Neuronal stem cell (in vitro differentiated cells): ENCODE results near the gene UROS.

Experiments
- DNase-seq: peaks from one replicate; pipeline ENCODE4 v3.0.0-alpha.2; 2013; ENCODE audit warnings: low spot score
- H2AFZ ChIP-seq: one replicate; pipeline ENCODE4 v1.6.1; 2013; ENCODE audit warnings: mild to moderate bottlenecking, low read length, inconsistent platforms
- H2AK5ac ChIP-seq: 2 replicates; pipeline ENCODE4 v1.6.1; 2013; ENCODE audit warnings: low read depth, mild to moderate bottlenecking, inconsistent platforms, low read length, moderate library complexity, mixed read lengths
- H2BK120ac ChIP-seq: 2 replicates; pipeline ENCODE4 v1.6.1; 2013; ENCODE audit warnings: low read depth, mild to moderate bottlenecking, inconsistent platforms, low read length, moderate library complexity, mixed read lengths
- H2BK12ac ChIP-seq: one replicate; pipeline ENCODE4 v1.6.1; 2013; ENCODE audit warnings: low read length, inconsistent platforms
- H2BK15ac ChIP-seq: 2 replicates; pipeline ENCODE4 v1.6.1; 2013; ENCODE audit warnings: mild to moderate bottlenecking, low read length, inconsistent platforms, mixed read lengths
- H2BK5ac ChIP-seq: one replicate; pipeline ENCODE4 v1.6.1; 2013; ENCODE audit warnings: inconsistent platforms, mild to moderate bottlenecking, low read length, moderate library complexity
- H3K14ac ChIP-seq: one replicate; pipeline ENCODE4 v1.6.1; 2013; ENCODE audit warnings: low read length, inconsistent platforms
- H3K18ac ChIP-seq: 2 replicates; pipeline ENCODE4 v1.6.1; 2013; ENCODE audit warnings: low read length, inconsistent platforms
- H3K23ac ChIP-seq: 2 replicates; pipeline ENCODE4 v1.6.1; 2013; ENCODE audit warnings: low read depth, mild to moderate bottlenecking, mixed read lengths, low read length, inconsistent platforms; ENCODE audit not compliant: poor library complexity
- H3K27ac ChIP-seq: replicated peaks from 3 replicates; pipeline ENCODE4 v1.5.1; 2013; ENCODE audit warnings: low read length, inconsistent platforms
- H3K27me3 ChIP-seq, 3 experiments: 2 replicates each; pipeline ENCODE4 v1.6.1; 2013; ENCODE audit warnings: low read length in 3 of 3, mild to moderate bottlenecking in 2 of 3, inconsistent platforms in 1 of 3, low read depth in 1 of 3, mixed read lengths in 1 of 3, moderate library complexity in 1 of 3; ENCODE audit not compliant: control insufficient read depth in 3 of 3, insufficient read depth in 3 of 3
- H3K36me3 ChIP-seq, 2 donors: replicated peaks in 1 of 2; 2 replicates each; pipeline ENCODE4 v1.6.1; 2013; ENCODE audit warnings: low read length in 2 of 2; ENCODE audit not compliant: control insufficient read depth in 2 of 2, insufficient read depth in 2 of 2
- H3K4ac ChIP-seq: 2 replicates; pipeline ENCODE4 v1.6.1; 2013; ENCODE audit warnings: inconsistent platforms, mild to moderate bottlenecking, low read length, moderate library complexity
- H3K4me1 ChIP-seq, 2 donors: 1 replicate in 1 of 2; 2 replicates in 1 of 2; pipeline ENCODE4 v1.6.1; 2013; ENCODE audit warnings: low read length in 2 of 2, low read depth in 1 of 2; ENCODE audit not compliant: control insufficient read depth in 2 of 2, insufficient read depth in 1 of 2
- H3K4me2 ChIP-seq: one replicate; pipeline ENCODE4 v1.6.1; 2013; ENCODE audit warnings: mild to moderate bottlenecking, low read length, inconsistent platforms; ENCODE audit not compliant: insufficient read depth, poor library complexity, severe bottlenecking
- H3K4me3 ChIP-seq, 2 donors: 2 replicates each; pipeline ENCODE4 v1.5.1; 2013; ENCODE audit warnings: low read length in 2 of 2, mild to moderate bottlenecking in 2 of 2, inconsistent platforms in 1 of 2, moderate library complexity in 1 of 2
- H3K79me1 ChIP-seq: one replicate; pipeline ENCODE4 v1.6.1; 2013; ENCODE audit warnings: low read depth, mild to moderate bottlenecking, inconsistent platforms, low read length, moderate library complexity
- H3K9ac ChIP-seq: one replicate; pipeline ENCODE4 v1.6.1; 2013; ENCODE audit warnings: mild to moderate bottlenecking, low read depth, low read length, inconsistent platforms; ENCODE audit not compliant: poor library complexity
- H3K9me3 ChIP-seq, 2 donors: replicated peaks in 1 of 2; 2 replicates each; pipeline versions ENCODE3 to v1.6.1; 2013; ENCODE audit warnings: low read length in 2 of 2, mild to moderate bottlenecking in 2 of 2, inconsistent platforms in 1 of 2, low read depth in 1 of 2, mixed read lengths in 1 of 2, moderate library complexity in 1 of 2; ENCODE audit not compliant: control insufficient read depth in 2 of 2, insufficient read depth in 1 of 2
- H4K8ac ChIP-seq: one replicate; pipeline ENCODE4 v1.6.1; 2013; ENCODE audit warnings: low read depth, mild to moderate bottlenecking, inconsistent platforms, low read length, moderate library complexity
- H4K91ac ChIP-seq: one replicate; pipeline ENCODE4 v1.6.1; 2013; ENCODE audit warnings: low read length, low read depth, mild to moderate bottlenecking, inconsistent platforms; ENCODE audit not compliant: poor library complexity
- WGBS, 2 donors: extraction: QIAGEN DNeasy Blood & Tissue Kit; methylation state at CpG; one replicate each; pipeline ENCODE4 v1.1.7; 2013; ENCODE audit warnings: missing lambda C conversion rate in 2 of 2, mixed read lengths in 1 of 2; ENCODE audit not compliant: insufficient read length in 2 of 2, insufficient replicate concordance in 1 of 2; ENCODE audit errors: extremely low coverage in 2 of 2; 5-methylcytosine and 5-hydroxymethylcytosine counted together

The UROS gene

DNA sequence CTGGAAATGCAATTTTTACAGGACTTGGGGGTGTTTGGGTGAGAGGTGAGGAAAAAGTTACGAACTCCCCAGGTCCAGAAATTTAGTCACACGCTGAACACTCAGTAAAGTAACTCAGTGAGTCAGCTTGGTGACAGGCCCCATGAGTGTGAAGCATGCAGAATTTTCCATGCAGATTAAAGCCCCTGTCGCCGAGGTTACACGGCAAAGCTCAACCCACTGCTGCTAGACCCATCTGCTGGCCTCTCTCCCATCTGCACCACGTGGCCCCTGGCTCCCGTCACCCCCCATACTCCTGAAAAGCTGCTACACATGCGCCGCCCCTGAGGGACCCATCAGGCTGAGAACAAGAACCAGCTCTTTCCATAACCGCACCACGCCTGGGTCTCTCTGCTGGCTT, 40.4 kb downstream of the UROS start:
- Histone ChIP-seq H3K4me2 (no peak overlapping the region), H3K27ac (no peak overlapping the region), H2BK120ac (no peak overlapping the region), H2BK5ac (no peak overlapping the region), H3K27me3 (no peaks in the 10 kb centered on the region), H3K9ac (no peak overlapping the region), H3K14ac (no peak overlapping the region), H3K23ac (no peak overlapping the region), H3K4me3 (no peak overlapping the region), H3K9me3 (peaks cover 0 to 3% of the 10 kb centered on the region in 2 donors), H4K8ac (no peak overlapping the region), H3K79me1 (no peaks in the 10 kb centered on the region), H2AFZ (peak overlapping the region; percentile 77), H3K18ac (peak overlapping the region; percentile 39), H4K91ac (no peak overlapping the region), H3K4me1 (peaks cover 0 to 5% of the 10 kb centered on the region in 2 donors), H2AK5ac (peak overlapping the region; percentile 10), H2BK12ac (no peak overlapping the region), H3K4ac (no peak overlapping the region), H2BK15ac (no peak overlapping the region), H3K36me3 (no peaks in the 10 kb centered on the region)
- no CpG with 5 or more reads among the region's 11 CpGs for WGBS, 2 donors
- no peak for DNase-seq

DNA sequence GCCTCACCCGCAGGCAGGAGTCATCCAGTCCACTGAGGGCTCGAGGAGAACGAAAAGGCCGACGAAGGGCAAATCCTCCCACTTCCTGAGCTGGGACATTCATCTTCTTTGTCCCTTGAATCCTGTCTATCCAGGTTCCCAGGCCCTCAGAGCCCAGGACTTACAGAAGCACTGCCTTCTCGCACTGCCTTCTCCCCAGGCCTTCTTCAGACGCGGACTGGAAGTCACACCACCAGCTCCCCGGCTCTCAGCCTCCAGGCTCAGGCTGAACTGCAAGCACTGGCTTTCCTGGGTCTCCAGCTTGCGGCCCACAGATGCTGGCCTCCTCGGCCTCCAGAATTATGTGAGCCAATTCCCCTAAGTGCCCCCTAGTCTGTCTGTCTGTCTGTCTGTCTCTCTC, 41.0 kb downstream of the UROS start:
- Histone ChIP-seq H3K79me1 (no peaks in the 10 kb centered on the region), H4K8ac (no peak overlapping the region), H3K27ac (no peak overlapping the region), H3K23ac (no peak overlapping the region), H3K9me3 (peaks cover 0 to 3% of the 10 kb centered on the region in 2 donors), H3K4me2 (no peak overlapping the region), H3K9ac (no peak overlapping the region), H2BK15ac (no peak overlapping the region), H3K18ac (no peak overlapping the region), H2BK5ac (no peak overlapping the region), H2AFZ (peak overlapping the region; percentile 77), H3K4me3 (no peak overlapping the region), H3K14ac (no peak overlapping the region), H2BK120ac (no peak overlapping the region), H3K36me3 (no peaks in the 10 kb centered on the region), H3K4me1 (peaks cover 0 to 5% of the 10 kb centered on the region in 2 donors), H2BK12ac (no peak overlapping the region), H3K27me3 (no peaks in the 10 kb centered on the region), H2AK5ac (no peak overlapping the region), H4K91ac (no peak overlapping the region), H3K4ac (no peak overlapping the region)
- no peak for DNase-seq
- no CpG with 5 or more reads among the region's 11 CpGs for WGBS, 2 donors

DNA sequence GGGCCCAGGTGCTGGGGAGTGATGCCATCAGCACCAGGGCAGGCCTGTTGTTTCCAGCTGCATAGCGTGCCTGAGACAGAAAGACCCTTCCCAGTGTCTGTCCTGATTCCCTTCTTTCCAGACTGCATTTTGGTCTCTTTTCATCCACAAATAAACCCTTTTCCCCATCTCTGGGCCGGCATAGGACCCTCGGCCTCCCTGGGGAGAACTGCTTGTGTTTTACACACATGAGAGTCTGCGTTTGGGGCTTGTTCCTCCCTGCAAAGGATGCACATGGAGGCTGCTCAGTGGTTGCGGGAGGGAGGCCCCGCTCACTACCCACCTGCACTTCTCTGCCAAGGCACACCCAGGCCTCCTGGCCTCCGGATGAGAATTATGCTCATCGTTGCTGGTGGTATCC, 41.7 kb downstream of the UROS start:
- Histone ChIP-seq H3K23ac (no peak overlapping the region), H3K4ac (no peak overlapping the region), H2AFZ (peak overlapping the region; percentile 77), H3K14ac (no peak overlapping the region), H3K18ac (no peak overlapping the region), H2BK120ac (no peak overlapping the region), H2BK15ac (no peak overlapping the region), H3K79me1 (no peaks in the 10 kb centered on the region), H3K4me1 (peaks cover 0 to 5% of the 10 kb centered on the region in 2 donors), H2BK5ac (no peak overlapping the region), H3K9me3 (peaks cover 0 to 3% of the 10 kb centered on the region in 2 donors), H2BK12ac (no peak overlapping the region), H3K27ac (no peak overlapping the region), H3K4me2 (no peak overlapping the region), H4K8ac (no peak overlapping the region), H3K9ac (no peak overlapping the region), H3K27me3 (no peaks in the 10 kb centered on the region), H2AK5ac (no peak overlapping the region), H4K91ac (no peak overlapping the region), H3K36me3 (no peaks in the 10 kb centered on the region), H3K4me3 (no peak overlapping the region)
- no CpG with 5 or more reads among the region's 8 CpGs for WGBS, 2 donors
- no peak for DNase-seq

DNA sequence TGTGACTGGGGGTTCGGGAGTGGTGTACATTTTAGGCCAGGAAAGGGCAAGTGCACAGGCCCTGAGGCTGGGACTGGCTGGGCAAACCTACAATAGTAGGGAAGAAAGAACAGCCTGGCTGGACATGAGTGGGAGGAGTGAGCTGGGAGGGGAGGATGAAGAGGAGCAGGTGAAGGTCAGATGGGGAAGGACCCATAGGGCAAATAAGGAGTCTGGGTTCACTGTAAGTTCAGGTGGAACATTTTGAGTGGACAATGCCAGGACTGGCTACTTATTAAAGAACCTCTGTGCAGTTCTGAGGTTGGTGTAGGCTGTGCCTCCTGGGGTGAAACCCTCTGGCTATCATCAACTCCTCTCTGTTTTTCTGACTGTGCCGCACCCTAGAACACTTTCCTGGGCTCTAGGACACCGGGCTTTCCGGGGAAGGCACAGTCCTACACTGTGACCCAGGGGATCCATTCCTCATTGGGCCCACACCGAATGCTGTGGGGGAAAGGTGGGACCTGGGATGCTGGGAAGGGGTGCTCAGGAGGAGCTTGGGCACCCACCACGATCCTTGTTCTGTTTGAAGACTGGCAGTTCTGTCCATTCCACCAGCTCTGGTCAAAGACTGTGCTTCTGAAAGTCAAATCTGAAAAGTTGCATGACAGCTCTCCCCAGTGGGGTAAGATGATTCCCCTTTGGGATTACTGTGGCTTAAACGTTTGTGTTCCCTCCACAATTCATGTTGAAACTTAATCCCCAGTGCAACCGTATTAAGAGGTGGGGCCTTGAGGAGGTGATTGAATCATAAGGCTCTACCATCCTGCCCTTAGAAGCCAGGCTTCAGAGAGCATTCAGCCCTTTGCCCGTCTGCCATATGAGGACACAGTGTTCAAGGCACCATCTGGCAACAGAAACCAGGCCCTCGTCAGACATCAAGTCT, 43.4 kb downstream of the UROS start:
- Histone ChIP-seq H3K79me1 (no peaks in the 10 kb centered on the region), H4K91ac (no peak overlapping the region), H4K8ac (no peak overlapping the region), H3K9me3 (peaks cover 0 to 3% of the 10 kb centered on the region in 2 donors), H2BK12ac (no peak overlapping the region), H3K18ac (no peak overlapping the region), H2BK120ac (no peak overlapping the region), H2BK15ac (no peak overlapping the region), H3K27me3 (no peaks in the 10 kb centered on the region), H3K4me2 (no peak overlapping the region), H3K36me3 (no peaks in the 10 kb centered on the region), H3K27ac (no peak overlapping the region), H3K14ac (no peak overlapping the region), H3K9ac (no peak overlapping the region), H2AFZ (no peak overlapping the region), H2AK5ac (no peak overlapping the region), H2BK5ac (no peak overlapping the region), H3K4ac (no peak overlapping the region), H3K4me1 (peaks cover 0 to 5% of the 10 kb centered on the region in 2 donors), H3K4me3 (no peak overlapping the region), H3K23ac (no peak overlapping the region)
- no CpG with 5 or more reads among the region's 10 CpGs for WGBS, 2 donors
- DNase-seq: no peak
